ENCODE results near the gene NRSN1.
"Not testable (repeated sequence)": the region's sequence is repeated elsewhere in the genome, so short reads cannot be mapped to it uniquely, and the experiment has no call there.

Gene NRSN1

GRCh38 chr6:24139080-24139479 is 13.1 kb downstream of the NRSN1 start:
- H3F3A ChIP-seq (ENCODE audit: control insufficient read depth, insufficient read depth): no peaks in the 10 kb centered on the region
- H3K79me2 ChIP-seq (ENCODE audit: control insufficient read depth, low read length): no peaks in the 10 kb centered on the region
- H3K4me1 ChIP-seq (ENCODE audit: control insufficient read depth, low read length): no peaks in the 10 kb centered on the region
- H3K4me3 ChIP-seq (ENCODE audit: low read length): no peak overlapping the region
- no peak overlapping the region for H3K4me2 ChIP-seq (ENCODE audit: low read length)
- TF ChIP-seq CTCF (IDR thresholded peaks at IDR 0.05; ENCODE audit: low read depth, low read length, poor library complexity, severe bottlenecking): no peak
- no peak for TF ChIP-seq EZH2phosphoT487 (IDR thresholded peaks at IDR 0.05; ENCODE audit: borderline replicate concordance, low read length)
- no peak overlapping the region for H3K27ac ChIP-seq (ENCODE audit: low read depth, low read length)
- H4K20me1 ChIP-seq (ENCODE audit: control insufficient read depth, insufficient read depth, low read depth, low read length): no peaks in the 10 kb centered on the region
- H3K27me3 ChIP-seq (ENCODE audit: control insufficient read depth, low read length): no peaks in the 10 kb centered on the region
- peaks cover 6% of the 10 kb centered on the region; the same call in 1 of the 2 replicates for H3K9me3 ChIP-seq (ENCODE audit: control insufficient read depth, insufficient read depth, low read length)
- H3K36me3 ChIP-seq (ENCODE audit: control insufficient read depth, low read length): no peaks in the 10 kb centered on the region
- H3K9me2 ChIP-seq (replicated peaks; ENCODE audit: control insufficient read depth, low read length): no peaks in the 10 kb centered on the region

- no peaks in the 10 kb centered on the region for H3F3A ChIP-seq (ENCODE audit: control insufficient read depth, insufficient read depth)
- no peak overlapping the region for H3K27ac ChIP-seq (ENCODE audit: low read depth, low read length)
- no peaks in the 10 kb centered on the region for H3K4me1 ChIP-seq (ENCODE audit: control insufficient read depth, low read length)
- TF ChIP-seq EZH2phosphoT487 (IDR thresholded peaks at IDR 0.05; ENCODE audit: borderline replicate concordance, low read length): no peak
- TF ChIP-seq CTCF (IDR thresholded peaks at IDR 0.05; ENCODE audit: low read depth, low read length, poor library complexity, severe bottlenecking): no peak
- H3K27me3 ChIP-seq (ENCODE audit: control insufficient read depth, low read length): no peaks in the 10 kb centered on the region
- H3K79me2 ChIP-seq (ENCODE audit: control insufficient read depth, low read length): no peaks in the 10 kb centered on the region
- no peak overlapping the region for H3K4me3 ChIP-seq (ENCODE audit: low read length)
- no peaks in the 10 kb centered on the region for H4K20me1 ChIP-seq (ENCODE audit: control insufficient read depth, insufficient read depth, low read depth, low read length)
- H3K9me3 ChIP-seq (ENCODE audit: control insufficient read depth, insufficient read depth, low read length): peaks cover 6% of the 10 kb centered on the region; the same call in 1 of the 2 replicates
- H3K4me2 ChIP-seq (ENCODE audit: low read length): no peak overlapping the region
- H3K9me2 ChIP-seq (replicated peaks; ENCODE audit: control insufficient read depth, low read length): no peaks in the 10 kb centered on the region
- no peaks in the 10 kb centered on the region for H3K36me3 ChIP-seq (ENCODE audit: control insufficient read depth, low read length)
Observed at GRCh38 chr6:24139639-24140038, 13.6 kb downstream of the NRSN1 start.

- no peaks in the 10 kb centered on the region for H3F3A ChIP-seq (ENCODE audit: control insufficient read depth, insufficient read depth)
- no peaks in the 10 kb centered on the region for H3K36me3 ChIP-seq (ENCODE audit: control insufficient read depth, low read length)
- H3K27me3 ChIP-seq (ENCODE audit: control insufficient read depth, low read length): no peaks in the 10 kb centered on the region
Observed at GRCh38 chr6:24140591-24140990, 14.6 kb downstream of the NRSN1 start.

GRCh38 chr6:24142733-24143132 is 16.7 kb downstream of the NRSN1 start:
- H3K9me3 ChIP-seq (ENCODE audit: control insufficient read depth, insufficient read depth, low read length); H3F3A ChIP-seq (ENCODE audit: control insufficient read depth, insufficient read depth); H3K4me2 ChIP-seq (ENCODE audit: low read length); H3K27ac ChIP-seq (ENCODE audit: low read depth, low read length); H3K4me3 ChIP-seq (ENCODE audit: low read length); H3K9me2 ChIP-seq (replicated peaks; ENCODE audit: control insufficient read depth, low read length); H4K20me1 ChIP-seq (ENCODE audit: control insufficient read depth, insufficient read depth, low read depth, low read length); H3K4me1 ChIP-seq (ENCODE audit: control insufficient read depth, low read length); H3K36me3 ChIP-seq (ENCODE audit: control insufficient read depth, low read length); H3K27me3 ChIP-seq (ENCODE audit: control insufficient read depth, low read length); H3K79me2 ChIP-seq (ENCODE audit: control insufficient read depth, low read length): not testable (repeated sequence)

More at GRCh38 chr6:24140591-24140990, 14.6 kb downstream of the NRSN1 start:
- H3K9me2 ChIP-seq (replicated peaks; ENCODE audit: control insufficient read depth, low read length): no peaks in the 10 kb centered on the region
- H3K4me1 ChIP-seq (ENCODE audit: control insufficient read depth, low read length): no peaks in the 10 kb centered on the region
- H3K79me2 ChIP-seq (ENCODE audit: control insufficient read depth, low read length): no peaks in the 10 kb centered on the region
- peaks cover 6% of the 10 kb centered on the region; the same call in 1 of the 2 replicates for H3K9me3 ChIP-seq (ENCODE audit: control insufficient read depth, insufficient read depth, low read length)
- no peak overlapping the region for H3K27ac ChIP-seq (ENCODE audit: low read depth, low read length)
- no peak overlapping the region for H3K4me2 ChIP-seq (ENCODE audit: low read length)
- TF ChIP-seq EZH2phosphoT487 (IDR thresholded peaks at IDR 0.05; ENCODE audit: borderline replicate concordance, low read length): no peak
- no peaks in the 10 kb centered on the region for H4K20me1 ChIP-seq (ENCODE audit: control insufficient read depth, insufficient read depth, low read depth, low read length)
- no peak overlapping the region for H3K4me3 ChIP-seq (ENCODE audit: low read length)
